Astrocyte of the cerebellum (primary cell): Measurements from ENCODE around the gene RMDN3.

Source experiments
- DNase-seq: peaks from one replicate; pipeline ENCODE4 v3.0.0-alpha.2; 2011; ENCODE audit warnings: low read depth
- H3K4me3 ChIP-seq: 2 replicates; pipeline ENCODE4 v1.5.1; 2011; ENCODE audit warnings: mild to moderate bottlenecking, low read depth, low read length, moderate library complexity
- in situ Hi-C: cut with HindIII; loops from 2 replicates; pipeline ENCODE4 v1.10.0; 2017; ENCODE audit warnings: low sequenced_read_pairs
- TF ChIP-seq, protein P1 (sequence below): IDR thresholded peaks from 2 replicates; pipeline ENCODE4 v1.5.1; 2012; ENCODE audit warnings: low read length, low read depth, moderate library complexity, mild to moderate bottlenecking; ENCODE audit errors: missing control alignments

The RMDN3 gene

GRCh38 chr15:40793216-40793989 lies 38.3 kb upstream of the RMDN3 start:
- H3K4me3 ChIP-seq, result no peak overlapping the region
- TF ChIP-seq, protein P1, sequence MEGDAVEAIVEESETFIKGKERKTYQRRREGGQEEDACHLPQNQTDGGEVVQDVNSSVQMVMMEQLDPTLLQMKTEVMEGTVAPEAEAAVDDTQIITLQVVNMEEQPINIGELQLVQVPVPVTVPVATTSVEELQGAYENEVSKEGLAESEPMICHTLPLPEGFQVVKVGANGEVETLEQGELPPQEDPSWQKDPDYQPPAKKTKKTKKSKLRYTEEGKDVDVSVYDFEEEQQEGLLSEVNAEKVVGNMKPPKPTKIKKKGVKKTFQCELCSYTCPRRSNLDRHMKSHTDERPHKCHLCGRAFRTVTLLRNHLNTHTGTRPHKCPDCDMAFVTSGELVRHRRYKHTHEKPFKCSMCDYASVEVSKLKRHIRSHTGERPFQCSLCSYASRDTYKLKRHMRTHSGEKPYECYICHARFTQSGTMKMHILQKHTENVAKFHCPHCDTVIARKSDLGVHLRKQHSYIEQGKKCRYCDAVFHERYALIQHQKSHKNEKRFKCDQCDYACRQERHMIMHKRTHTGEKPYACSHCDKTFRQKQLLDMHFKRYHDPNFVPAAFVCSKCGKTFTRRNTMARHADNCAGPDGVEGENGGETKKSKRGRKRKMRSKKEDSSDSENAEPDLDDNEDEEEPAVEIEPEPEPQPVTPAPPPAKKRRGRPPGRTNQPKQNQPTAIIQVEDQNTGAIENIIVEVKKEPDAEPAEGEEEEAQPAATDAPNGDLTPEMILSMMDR, result no peak
- in situ Hi-C loops, result no loop called here
- peak; percentile 88 for DNase-seq

DNA sequence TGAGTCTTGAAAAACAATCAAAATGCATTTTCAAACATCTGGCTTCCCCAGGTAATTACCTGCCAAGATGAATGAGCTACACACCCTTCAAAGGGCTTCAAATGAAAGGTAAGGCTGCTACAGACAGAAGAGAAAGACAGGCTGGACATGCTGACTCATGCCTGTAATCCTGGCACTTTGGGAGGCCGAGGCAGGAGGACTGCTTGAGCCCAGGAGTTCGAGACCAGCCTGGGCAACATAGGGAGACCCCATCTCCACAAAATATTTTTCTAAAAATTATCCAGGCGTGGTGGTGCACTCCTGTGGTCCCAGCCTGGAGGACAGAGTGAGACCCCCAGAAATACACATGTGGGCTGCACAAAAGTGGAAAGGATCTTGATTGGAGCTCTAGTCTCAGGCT lies 37.3 kb upstream of the RMDN3 start:
- in situ Hi-C loops, result no loop called here
- TF ChIP-seq, protein P1, result no peak
- H3K4me3 ChIP-seq, result no peak overlapping the region
- DNase-seq, result no peak

GRCh38 chr15:40790718-40791117 lies 35.7 kb upstream of the RMDN3 start:
- no peak overlapping the region for H3K4me3 ChIP-seq
- no peak for DNase-seq
- in situ Hi-C loops, result no loop called here
- TF ChIP-seq, protein P1, result no peak

DNA sequence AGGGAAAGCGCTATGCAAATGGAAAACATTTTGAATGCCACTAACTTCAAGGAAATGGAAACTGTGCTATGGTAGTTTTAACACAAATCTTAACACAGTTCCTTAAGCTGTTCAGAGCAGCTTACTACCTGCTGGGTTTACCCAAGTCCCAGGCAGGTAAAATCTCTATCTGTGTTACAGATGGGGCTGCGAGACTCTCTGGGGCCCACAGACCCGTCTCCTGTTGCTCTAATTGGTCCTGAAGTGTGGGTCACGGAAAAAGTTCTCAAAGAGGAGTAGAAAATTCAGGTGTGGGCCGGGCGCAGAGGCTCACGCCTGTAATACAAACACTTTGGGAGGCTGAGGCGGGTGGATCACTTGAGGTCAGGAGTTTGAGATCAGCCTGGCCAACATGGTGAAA lies 34.9 kb upstream of the RMDN3 start:
- H3K4me3 ChIP-seq, result no peak overlapping the region
- TF ChIP-seq, protein P1, result no peak
- no peak for DNase-seq
- in situ Hi-C loops, result no loop called here

- DNase-seq, result no peak
- TF ChIP-seq, protein P1, result no peak
- H3K4me3 ChIP-seq, result no peak overlapping the region
- in situ Hi-C loops, result no loop called here
Measured at GRCh38 chr15:40789119-40789518, 34.1 kb upstream of the RMDN3 start.

GRCh38 chr15:40787991-40788390 lies 32.9 kb upstream of the RMDN3 start:
- H3K4me3 ChIP-seq, result no peak overlapping the region
- DNase-seq, result no peak
- in situ Hi-C loops, result no loop called here
- TF ChIP-seq, protein P1, result no peak
